Peyer's patch (tissue), 4 donors: ENCODE measurements around the gene RHO. TPM values are rescaled to one million over a fixed set of nuclear protein-coding genes. Genes with fewer than 3 reads are reported as not detected.

Experiments used
- DNase-seq, 3 donors: peaks; one replicate each; pipeline ENCODE4 v3.0.0-alpha.2; 2017 to 2019
- H3K27ac ChIP-seq, 4 donors: fragments of 200-600 bp; sonication (generic); one replicate each; pipeline ENCODE4 v1.5.1; 2016 to 2019
- H3K27me3 ChIP-seq, 2 donors: fragments of 200-600 bp; sonication (generic); one replicate each; pipeline ENCODE4 v1.5.1; 2019
- H3K36me3 ChIP-seq, 3 donors: fragments of 200-600 bp; sonication (generic); one replicate each; pipeline ENCODE4 v1.5.1; 2016 to 2019
- H3K4me1 ChIP-seq, 4 donors: fragments of 200-600 bp; sonication (generic); one replicate each; pipeline ENCODE4 v1.5.1; 2016 to 2019
- H3K4me3 ChIP-seq, 4 donors: fragments of 200-600 bp; sonication (generic); 1 replicate in 3 of 4; 2 replicates in 1 of 4; pipeline ENCODE4 v1.5.1; 2016 to 2019; ENCODE audit warnings: mild to moderate bottlenecking in 1 of 4
- H3K9me3 ChIP-seq, 4 donors: fragments of 200-600 bp; sonication (generic); one replicate each; pipeline ENCODE4 v1.5.1; 2016 to 2019; ENCODE audit warnings: mild to moderate bottlenecking in 1 of 4
- CTCF ChIP-seq, 6 experiments: fragments of 450-650 bp in 4 of 6; fragments of 200-600 bp in 2 of 6; sonication (generic) in 1 of 6; IDR thresholded peaks; one replicate each; pipeline ENCODE4 v1.5.1; 2017 to 2019; ENCODE audit warnings: antibody characterized with exemption in 6 of 6, mild to moderate bottlenecking in 3 of 6, moderate library complexity in 1 of 6
- POLR2A ChIP-seq, 2 donors: fragments of 450-650 bp; IDR thresholded peaks; one replicate each; pipeline ENCODE4 v1.5.1; 2017; ENCODE audit warnings: antibody characterized with exemption in 2 of 2, mild to moderate bottlenecking in 2 of 2, moderate library complexity in 2 of 2
- total RNA-seq, 4 donors: library from RNA; depleted of rRNA; stranded (reverse); fragments of >200 nt; gene quantifications; one replicate each; pipeline ENCODE4 v1.1.0, GENCODE V29; 2016

RHO gene
- total RNA-seq, 4 donors from 2014 or later, result not detected

GRCh38 chr3:129556890-129557547 is 28.6 kb downstream of the RHO start:
- no peaks in the 10 kb centered on the region for H3K27me3 ChIP-seq
- H3K4me3 ChIP-seq, result no peak overlapping the region
- TF ChIP-seq CTCF (IDR thresholded peaks at IDR 0.05) (no peak), POLR2A (IDR thresholded peaks at IDR 0.05) (no peak)
- H3K36me3 ChIP-seq, result no peaks in the 10 kb centered on the region
- no peaks in the 10 kb centered on the region for H3K9me3 ChIP-seq
- H3K27ac ChIP-seq, result peak overlapping the region in 1 of 4 donors; percentile 35
- DNase-seq, result no peak
- peaks cover 0 to 38% (median 0%) of the 10 kb centered on the region in 4 donors for H3K4me1 ChIP-seq

GRCh38 chr3:129557548-129557894 is 29.1 kb downstream of the RHO start:
- no peak for DNase-seq
- H3K27ac ChIP-seq, result peak overlapping the region in 2 of 4 donors; percentile 31 to 35
- H3K9me3 ChIP-seq, result no peaks in the 10 kb centered on the region
- H3K36me3 ChIP-seq, result peaks cover 0 to under 1% (median 0%) of the 10 kb centered on the region in 3 donors
- no peak for TF ChIP-seq CTCF (IDR thresholded peaks at IDR 0.05)
- TF ChIP-seq POLR2A (IDR thresholded peaks at IDR 0.05), result no peak
- H3K4me3 ChIP-seq, result no peak overlapping the region
- no peaks in the 10 kb centered on the region for H3K27me3 ChIP-seq
- H3K4me1 ChIP-seq, result peaks cover 0 to 38% (median 0%) of the 10 kb centered on the region in 4 donors

GRCh38 chr3:129558081-129558771 is 29.8 kb downstream of the RHO start:
- Histone ChIP-seq H3K36me3 (peaks cover 0 to 5% (median 0%) of the 10 kb centered on the region in 3 donors), H3K4me3 (no peak overlapping the region), H3K27ac (peak overlapping the region in 3 of 4 donors; percentile 12 to 35 (median 17)), H3K4me1 (peaks cover 0 to 38% (median 0%) of the 10 kb centered on the region in 4 donors), H3K9me3 (no peaks in the 10 kb centered on the region), H3K27me3 (no peaks in the 10 kb centered on the region)
- no peak for TF ChIP-seq POLR2A (IDR thresholded peaks at IDR 0.05)
- no peak for TF ChIP-seq CTCF (IDR thresholded peaks at IDR 0.05)
- DNase-seq, result no peak

GRCh38 chr3:129558772-129559564 is 30.5 kb downstream of the RHO start:
- Histone ChIP-seq H3K27me3 (no peaks in the 10 kb centered on the region), H3K9me3 (no peaks in the 10 kb centered on the region), H3K27ac (peak overlapping the region in 3 of 4 donors; percentile 11 to 82 (median 12)), H3K36me3 (peaks cover 0 to 8% (median 0%) of the 10 kb centered on the region in 3 donors), H3K4me3 (no peak overlapping the region), H3K4me1 (peaks cover 0 to 38% (median 0%) of the 10 kb centered on the region in 4 donors)
- TF ChIP-seq CTCF (IDR thresholded peaks at IDR 0.05) (no peak), POLR2A (IDR thresholded peaks at IDR 0.05) (no peak)
- no peak for DNase-seq

- Histone ChIP-seq H3K36me3 (peaks cover 0 to 11% (median 0%) of the 10 kb centered on the region in 3 donors), H3K27me3 (no peaks in the 10 kb centered on the region), H3K9me3 (no peaks in the 10 kb centered on the region), H3K4me1 (peaks cover 0 to 38% (median 0%) of the 10 kb centered on the region in 4 donors), H3K4me3 (no peak overlapping the region), H3K27ac (peak overlapping the region in 3 of 4 donors; percentile 59 to 82 (median 78))
- TF ChIP-seq POLR2A (IDR thresholded peaks at IDR 0.05), result no peak
- TF ChIP-seq CTCF (IDR thresholded peaks at IDR 0.05), result no peak
- DNase-seq, result no peak
Measured at GRCh38 chr3:129559565-129560079, 31.2 kb downstream of the RHO start.
